Measurements from ENCODE around the gene TRIM22. TPM values are rescaled to one million over a fixed set of nuclear protein-coding genes. Genes with fewer than 3 reads are reported as not detected.

The TRIM22 gene
- total RNA-seq, 1 experiment from 2014 or later = not detected

- H3F3A ChIP-seq (ENCODE audit: low read length, unreplicated experiment) = no peaks in the 10 kb centered on the region
- ChIA-PET POLR2A (ENCODE audit: unreplicated experiment) (interaction anchor here (0.6 kb wide), 1 partner anchor 61 kb away, joined by 3 read pairs; the partner anchor contains the start of gene TRIM34), CTCF (no interaction called here)
- intact Hi-C loops (cut with micrococcal nuclease) = no loop called here
- H3K4me1 ChIP-seq (ENCODE audit: insufficient read depth, low read length) = peaks cover 9% of the 10 kb centered on the region
- no peaks in the 10 kb centered on the region for H3K27me3 ChIP-seq (ENCODE audit: low read length)
- no peaks in the 10 kb centered on the region for H4K20me1 ChIP-seq (ENCODE audit: low read length)
- BruUV-seq (replicated peaks) = no TSS peak
- no peak overlapping the region for H3K4me2 ChIP-seq (ENCODE audit: low read length)
- no peaks in the 10 kb centered on the region for H3K36me3 ChIP-seq (ENCODE audit: low read depth, low read length)
- H3K79me2 ChIP-seq (ENCODE audit: low read length) = peaks cover 12% of the 10 kb centered on the region
- DNase-seq (no peak), ATAC-seq (no peak)
- H3K27ac ChIP-seq (ENCODE audit: low read length) = no peak overlapping the region
- no peaks in the 10 kb centered on the region for H3K9me2 ChIP-seq (replicated peaks; ENCODE audit: low read length)
- no peak overlapping the region for H3K4me3 ChIP-seq (ENCODE audit: low read length)
- no peak for TF ChIP-seq EZH2phosphoT487 (IDR thresholded peaks at IDR 0.05; ENCODE audit: borderline replicate concordance, low read length)
- no peak for TF ChIP-seq EZH2 (IDR thresholded peaks at IDR 0.05; ENCODE audit: low read length, unreplicated experiment)
- TF ChIP-seq CTCF (conservative IDR thresholded peaks at IDR 0.05; ENCODE audit: low read depth, low read length) = no peak
- no peak overlapping the region for H3K9ac ChIP-seq (ENCODE audit: low read length)
- H3K9me3 ChIP-seq (ENCODE audit: low read length) = no peaks in the 10 kb centered on the region
- no peak overlapping the region for H2AFZ ChIP-seq (ENCODE audit: low read length)
Measured at GRCh38 chr11:5686426-5686825, 3.2 kb upstream of the TRIM22 start.

- Histone ChIP-seq H3K9me2 (replicated peaks; ENCODE audit: low read length) (no peaks in the 10 kb centered on the region), H3K79me2 (ENCODE audit: low read length) (peaks cover 6% of the 10 kb centered on the region; the same call in 1 of the 2 replicates), H3K27me3 (ENCODE audit: low read length) (no peaks in the 10 kb centered on the region), H3K4me3 (ENCODE audit: low read length) (no peak overlapping the region), H3F3A (ENCODE audit: low read length, unreplicated experiment) (no peaks in the 10 kb centered on the region), H3K4me2 (ENCODE audit: low read length) (no peak overlapping the region), H3K4me1 (ENCODE audit: insufficient read depth, low read length) (peaks cover 9% of the 10 kb centered on the region), H3K9ac (ENCODE audit: low read length) (no peak overlapping the region), H3K27ac (ENCODE audit: low read length) (no peak overlapping the region), H3K36me3 (ENCODE audit: low read depth, low read length) (no peaks in the 10 kb centered on the region), H2AFZ (ENCODE audit: low read length) (no peak overlapping the region), H4K20me1 (ENCODE audit: low read length) (no peaks in the 10 kb centered on the region), H3K9me3 (ENCODE audit: low read length) (no peaks in the 10 kb centered on the region)
- POLR2A ChIA-PET (ENCODE audit: unreplicated experiment) = no interaction called here
- TF ChIP-seq EZH2 (IDR thresholded peaks at IDR 0.05; ENCODE audit: low read length, unreplicated experiment) (no peak), EZH2phosphoT487 (IDR thresholded peaks at IDR 0.05; ENCODE audit: borderline replicate concordance, low read length) (no peak), CTCF (conservative IDR thresholded peaks at IDR 0.05; ENCODE audit: low read depth, low read length) (no peak)
- CTCF ChIA-PET = interaction anchor here (0.6 kb wide), 1 partner anchor 24 kb away, joined by 4 read pairs; no protein-coding TSS in a partner anchor
- DNase-seq (no peak), ATAC-seq (no peak)
- intact Hi-C loops (cut with micrococcal nuclease) = no loop called here
- no TSS peak for BruUV-seq (replicated peaks)
Measured at GRCh38 chr11:5688482-5688881, 1.1 kb upstream of the TRIM22 start.

- DNase-seq = no peak
- BruUV-seq (replicated peaks) = no TSS peak
- no peak for ATAC-seq
- ChIA-PET CTCF (interaction anchor here (0.6 kb wide), 1 partner anchor 884 kb away, joined by 14 read pairs; no protein-coding TSS in a partner anchor), POLR2A (ENCODE audit: unreplicated experiment) (interaction anchor here (0.6 kb wide), 1 partner anchor 318 kb away, joined by 3 read pairs; no protein-coding TSS in a partner anchor)
- H4K20me1 ChIP-seq (ENCODE audit: low read length) = no peaks in the 10 kb centered on the region
- no peaks in the 10 kb centered on the region for H3K36me3 ChIP-seq (ENCODE audit: low read depth, low read length)
- no peak overlapping the region for H3K9ac ChIP-seq (ENCODE audit: low read length)
- no peaks in the 10 kb centered on the region for H3K9me3 ChIP-seq (ENCODE audit: low read length)
- H3K4me3 ChIP-seq (ENCODE audit: low read length) = no peak overlapping the region
- H3K4me2 ChIP-seq (ENCODE audit: low read length) = no peak overlapping the region
- intact Hi-C loops (cut with micrococcal nuclease) = no loop called here
- H3K79me2 ChIP-seq (ENCODE audit: low read length) = no peaks in the 10 kb centered on the region
- no peak overlapping the region for H2AFZ ChIP-seq (ENCODE audit: low read length)
- H3K27me3 ChIP-seq (ENCODE audit: low read length) = no peaks in the 10 kb centered on the region; the same call in 1 of the 2 replicates
- H3K9me2 ChIP-seq (replicated peaks; ENCODE audit: low read length) = no peaks in the 10 kb centered on the region
- peaks cover 2% of the 10 kb centered on the region; the same call in 1 of the 2 replicates for H3K4me1 ChIP-seq (ENCODE audit: insufficient read depth, low read length)
- TF ChIP-seq EZH2 (IDR thresholded peaks at IDR 0.05; ENCODE audit: low read length, unreplicated experiment) = no peak
- no peak for TF ChIP-seq CTCF (conservative IDR thresholded peaks at IDR 0.05; ENCODE audit: low read depth, low read length)
- no peak for TF ChIP-seq EZH2phosphoT487 (IDR thresholded peaks at IDR 0.05; ENCODE audit: borderline replicate concordance, low read length)
- no peak overlapping the region for H3K27ac ChIP-seq (ENCODE audit: low read length)
- no peaks in the 10 kb centered on the region for H3F3A ChIP-seq (ENCODE audit: low read length, unreplicated experiment)
Measured at GRCh38 chr11:5690216-5690615, 626 bp downstream of the TRIM22 start.

Data from PC-3 (cell line).